ENCODE measurements around the gene FXYD1. TPM values are rescaled to one million over a fixed set of nuclear protein-coding genes. Genes with fewer than 3 reads are reported as not detected.

The FXYD1 gene
- total RNA-seq, 4 donors from 2014 or later: 44.4 to 92.6 (median 70.7) TPM

GRCh38 chr19:35104361-35104760, 34.3 kb upstream of the FXYD1 start:
- H3K9me3 ChIP-seq: no peaks in the 10 kb centered on the region
- H3K4me1 ChIP-seq: peaks cover 0 to 11% (median 2%) of the 10 kb centered on the region in 4 donors
- no peaks in the 10 kb centered on the region for H3K36me3 ChIP-seq
- intact Hi-C loops (cut with DNase I): no loop called here
- no peak for DNase-seq (ENCODE audit: extremely low spot score)
- no peak overlapping the region for H3K4me3 ChIP-seq
- H3K27ac ChIP-seq (replicated peaks in 1 of 4): no peak overlapping the region
- TF ChIP-seq POLR2A (IDR thresholded peaks at IDR 0.05; ENCODE audit: low read depth): no peak
- TF ChIP-seq, protein P1, sequence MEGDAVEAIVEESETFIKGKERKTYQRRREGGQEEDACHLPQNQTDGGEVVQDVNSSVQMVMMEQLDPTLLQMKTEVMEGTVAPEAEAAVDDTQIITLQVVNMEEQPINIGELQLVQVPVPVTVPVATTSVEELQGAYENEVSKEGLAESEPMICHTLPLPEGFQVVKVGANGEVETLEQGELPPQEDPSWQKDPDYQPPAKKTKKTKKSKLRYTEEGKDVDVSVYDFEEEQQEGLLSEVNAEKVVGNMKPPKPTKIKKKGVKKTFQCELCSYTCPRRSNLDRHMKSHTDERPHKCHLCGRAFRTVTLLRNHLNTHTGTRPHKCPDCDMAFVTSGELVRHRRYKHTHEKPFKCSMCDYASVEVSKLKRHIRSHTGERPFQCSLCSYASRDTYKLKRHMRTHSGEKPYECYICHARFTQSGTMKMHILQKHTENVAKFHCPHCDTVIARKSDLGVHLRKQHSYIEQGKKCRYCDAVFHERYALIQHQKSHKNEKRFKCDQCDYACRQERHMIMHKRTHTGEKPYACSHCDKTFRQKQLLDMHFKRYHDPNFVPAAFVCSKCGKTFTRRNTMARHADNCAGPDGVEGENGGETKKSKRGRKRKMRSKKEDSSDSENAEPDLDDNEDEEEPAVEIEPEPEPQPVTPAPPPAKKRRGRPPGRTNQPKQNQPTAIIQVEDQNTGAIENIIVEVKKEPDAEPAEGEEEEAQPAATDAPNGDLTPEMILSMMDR (IDR thresholded peaks at IDR 0.05): no peak
- no peak for TF ChIP-seq POLR2AphosphoS5 (IDR thresholded peaks at IDR 0.05)
- no peak for TF ChIP-seq EP300 (IDR thresholded peaks at IDR 0.05)
- WGBS: 95% methylated on average over 7 of the region's 11 CpGs
- peaks cover 0 to 7% (median 0%) of the 10 kb centered on the region in 4 donors for H3K27me3 ChIP-seq

GRCh38 chr19:35105047-35105410, 33.6 kb upstream of the FXYD1 start:
- 95% methylated on average over 6 of the region's 6 CpGs for WGBS
- H3K4me1 ChIP-seq: peaks cover 0 to 11% (median 2%) of the 10 kb centered on the region in 4 donors
- no peak overlapping the region for H3K27ac ChIP-seq (replicated peaks in 1 of 4)
- DNase-seq (ENCODE audit: extremely low spot score): no peak
- H3K36me3 ChIP-seq: no peaks in the 10 kb centered on the region
- TF ChIP-seq, protein P1 (IDR thresholded peaks at IDR 0.05): no peak
- TF ChIP-seq EP300 (IDR thresholded peaks at IDR 0.05): no peak
- TF ChIP-seq POLR2AphosphoS5 (IDR thresholded peaks at IDR 0.05): no peak
- TF ChIP-seq POLR2A (IDR thresholded peaks at IDR 0.05; ENCODE audit: low read depth): no peak
- no peak overlapping the region for H3K4me3 ChIP-seq
- intact Hi-C loops (cut with DNase I): no loop called here
- H3K9me3 ChIP-seq: no peaks in the 10 kb centered on the region
- peaks cover 0 to 14% (median 0%) of the 10 kb centered on the region in 4 donors for H3K27me3 ChIP-seq

- 84% methylated on average over 30 of the region's 30 CpGs for WGBS
- H3K9me3 ChIP-seq: no peaks in the 10 kb centered on the region
- no peak for TF ChIP-seq POLR2AphosphoS5 (IDR thresholded peaks at IDR 0.05)
- TF ChIP-seq, protein P1 (IDR thresholded peaks at IDR 0.05): no peak
- TF ChIP-seq EP300 (IDR thresholded peaks at IDR 0.05): no peak
- no peak for TF ChIP-seq POLR2A (IDR thresholded peaks at IDR 0.05; ENCODE audit: low read depth)
- DNase-seq (ENCODE audit: extremely low spot score): no peak
- H3K4me1 ChIP-seq: peaks cover 0 to 11% (median 2%) of the 10 kb centered on the region in 4 donors
- intact Hi-C loops (cut with DNase I): no loop called here
- H3K36me3 ChIP-seq: no peaks in the 10 kb centered on the region
- peaks cover 0 to 19% (median 0%) of the 10 kb centered on the region in 4 donors for H3K27me3 ChIP-seq
- peak overlapping the region in 2 of 4 donors; percentile 34 to 72 for H3K27ac ChIP-seq (replicated peaks in 1 of 4)
- H3K4me3 ChIP-seq: no peak overlapping the region
Measured at GRCh38 chr19:35105411-35106290, 33.0 kb upstream of the FXYD1 start.

DNA sequence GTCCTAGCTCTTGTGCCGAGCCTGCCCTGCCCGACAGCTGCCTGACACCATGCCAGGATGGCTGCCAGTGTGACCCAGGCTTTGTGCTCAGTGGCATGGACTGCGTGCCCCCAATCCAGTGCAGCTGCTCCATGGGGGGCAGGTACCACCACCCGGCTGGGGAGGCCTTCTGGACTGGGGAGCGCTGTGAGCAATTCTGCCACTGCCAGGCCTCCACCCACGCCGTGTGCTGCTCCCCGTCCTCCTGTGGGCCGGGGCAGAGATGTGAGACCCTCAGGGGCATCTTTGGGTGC, 32.4 kb upstream of the FXYD1 start:
- Histone ChIP-seq H3K36me3 (no peaks in the 10 kb centered on the region), H3K4me1 (peaks cover 0 to 11% (median 2%) of the 10 kb centered on the region in 4 donors), H3K4me3 (no peak overlapping the region), H3K27me3 (peaks cover 0 to 25% (median 0%) of the 10 kb centered on the region in 4 donors), H3K27ac (replicated peaks in 1 of 4) (peak overlapping the region in 3 of 4 donors; percentile 7 to 72 (median 34)), H3K9me3 (no peaks in the 10 kb centered on the region)
- intact Hi-C loops (cut with DNase I): no loop called here
- TF ChIP-seq, protein P1 (IDR thresholded peaks at IDR 0.05): no peak
- TF ChIP-seq POLR2AphosphoS5 (IDR thresholded peaks at IDR 0.05) (no peak), EP300 (IDR thresholded peaks at IDR 0.05) (no peak), POLR2A (IDR thresholded peaks at IDR 0.05; ENCODE audit: low read depth) (no peak)
- WGBS: 90% methylated on average over 9 of the region's 9 CpGs
- DNase-seq (ENCODE audit: extremely low spot score): no peak

Data from esophagus muscularis mucosa (tissue), 4 donors.